KMS-11 (cell line): ENCODE data around the gene MEF2D.

Experiments
- H2AFZ ChIP-seq: fragments of 200-600 bp; sonication (generic); 2 replicates; pipeline ENCODE4 v1.6.1; 2016; ENCODE audit warnings: antibody characterized with exemption, mixed run types, low read depth
- H3K27ac ChIP-seq: fragments of 200-600 bp; sonication (generic); 2 replicates; pipeline ENCODE4 v1.6.1; 2016; ENCODE audit warnings: mild to moderate bottlenecking, mixed run types
- H3K27me3 ChIP-seq: fragments of 200-600 bp; sonication (generic); 2 replicates; pipeline ENCODE4 v1.6.1; 2017; ENCODE audit warnings: mild to moderate bottlenecking, low read depth, mixed run types, moderate library complexity; ENCODE audit not compliant: insufficient read depth
- H3K36me3 ChIP-seq: fragments of 200-600 bp; sonication (generic); 2 replicates; pipeline ENCODE4 v1.6.1; 2017; ENCODE audit warnings: mild to moderate bottlenecking, mixed run types; ENCODE audit not compliant: insufficient read depth
- H3K4me1 ChIP-seq: fragments of 200-600 bp; sonication (generic); 2 replicates; pipeline ENCODE4 v1.6.1; 2016; ENCODE audit warnings: mild to moderate bottlenecking, low read depth, mixed run types; ENCODE audit not compliant: poor library complexity, severe bottlenecking
- H3K4me2 ChIP-seq: fragments of 200-600 bp; sonication (generic); 2 replicates; pipeline ENCODE4 v1.7.0; 2016; ENCODE audit warnings: mild to moderate bottlenecking, mixed run types
- H3K4me3 ChIP-seq: fragments of 200-600 bp; sonication (generic); IDR thresholded peaks from 2 replicates; pipeline ENCODE4 v1.6.1; 2017; ENCODE audit warnings: low read depth, low read length, mixed read lengths; ENCODE audit not compliant: insufficient read depth
- H3K79me2 ChIP-seq: fragments of 200-600 bp; sonication (generic); 2 replicates; pipeline ENCODE4 v1.6.1; 2016; ENCODE audit warnings: low read depth, mixed run types; ENCODE audit not compliant: insufficient read depth
- H3K9ac ChIP-seq: fragments of 200-600 bp; sonication (generic); 2 replicates; pipeline ENCODE4 v1.6.1; 2016; ENCODE audit warnings: mild to moderate bottlenecking, mixed run types
- H4K20me1 ChIP-seq: fragments of 200-600 bp; sonication (generic); 2 replicates; pipeline ENCODE4 v1.6.1; 2016; ENCODE audit warnings: mild to moderate bottlenecking, mixed run types; ENCODE audit not compliant: insufficient read depth
- TF ChIP-seq, protein P1 (sequence below): fragments of 200-600 bp; sonication (generic); conservative IDR thresholded peaks from 2 replicates; pipeline ENCODE4 v1.6.1; 2017; ENCODE audit warnings: low read depth, mild to moderate bottlenecking, antibody characterized with exemption, low read length, moderate library complexity, mixed read lengths

MEF2D gene

DNA sequence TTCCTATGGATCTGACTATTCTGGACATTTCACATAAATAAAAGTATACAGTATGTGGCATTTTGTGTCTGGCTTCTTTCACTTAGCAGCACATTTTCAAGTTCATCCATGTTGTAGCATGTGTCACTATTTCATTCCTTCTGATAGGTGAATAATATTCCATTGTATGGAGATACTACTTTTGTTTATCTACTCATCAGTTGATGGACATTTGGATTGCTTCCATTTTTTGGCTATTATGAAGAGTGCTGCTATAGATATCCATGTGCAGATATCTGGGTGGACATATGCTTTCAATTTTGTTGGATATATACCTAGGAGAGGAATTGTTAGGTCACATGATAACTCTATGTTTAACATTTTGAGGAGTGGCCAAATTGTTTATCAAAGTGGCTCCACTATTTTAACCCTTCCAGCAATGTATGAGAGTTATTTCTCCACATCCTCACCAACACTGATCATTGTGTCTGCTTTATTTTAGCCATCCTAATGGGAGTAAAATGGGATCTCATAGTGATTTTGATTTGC, 21.9 kb upstream of the MEF2D start:
- TF ChIP-seq, protein P1, sequence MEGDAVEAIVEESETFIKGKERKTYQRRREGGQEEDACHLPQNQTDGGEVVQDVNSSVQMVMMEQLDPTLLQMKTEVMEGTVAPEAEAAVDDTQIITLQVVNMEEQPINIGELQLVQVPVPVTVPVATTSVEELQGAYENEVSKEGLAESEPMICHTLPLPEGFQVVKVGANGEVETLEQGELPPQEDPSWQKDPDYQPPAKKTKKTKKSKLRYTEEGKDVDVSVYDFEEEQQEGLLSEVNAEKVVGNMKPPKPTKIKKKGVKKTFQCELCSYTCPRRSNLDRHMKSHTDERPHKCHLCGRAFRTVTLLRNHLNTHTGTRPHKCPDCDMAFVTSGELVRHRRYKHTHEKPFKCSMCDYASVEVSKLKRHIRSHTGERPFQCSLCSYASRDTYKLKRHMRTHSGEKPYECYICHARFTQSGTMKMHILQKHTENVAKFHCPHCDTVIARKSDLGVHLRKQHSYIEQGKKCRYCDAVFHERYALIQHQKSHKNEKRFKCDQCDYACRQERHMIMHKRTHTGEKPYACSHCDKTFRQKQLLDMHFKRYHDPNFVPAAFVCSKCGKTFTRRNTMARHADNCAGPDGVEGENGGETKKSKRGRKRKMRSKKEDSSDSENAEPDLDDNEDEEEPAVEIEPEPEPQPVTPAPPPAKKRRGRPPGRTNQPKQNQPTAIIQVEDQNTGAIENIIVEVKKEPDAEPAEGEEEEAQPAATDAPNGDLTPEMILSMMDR = no peak

DNA sequence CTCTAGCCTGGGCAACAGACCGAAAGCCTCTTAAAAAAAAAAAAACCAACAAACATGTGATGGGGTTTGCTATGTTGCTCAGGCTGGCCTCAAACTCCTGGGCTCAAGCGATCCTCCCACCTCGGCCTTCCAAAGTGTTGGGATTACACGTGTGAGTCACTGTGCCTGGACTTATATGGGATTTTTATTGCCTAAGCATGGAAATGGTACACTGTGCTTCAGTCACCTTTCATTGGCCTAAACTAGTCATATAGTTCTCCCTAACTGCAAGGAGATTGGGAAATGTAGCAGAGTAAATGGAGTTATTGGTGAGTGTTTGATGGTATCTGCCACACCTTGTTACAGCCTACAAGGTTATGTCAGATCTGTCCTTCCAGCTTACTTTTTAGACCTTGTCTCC, 17.2 kb upstream of the MEF2D start:
- H3K27ac ChIP-seq = no peak overlapping the region
- H3K4me3 ChIP-seq = no peak overlapping the region
- H2AFZ ChIP-seq = no peak overlapping the region
- no peaks in the 10 kb centered on the region for H3K27me3 ChIP-seq
- H4K20me1 ChIP-seq = no peaks in the 10 kb centered on the region
- H3K4me1 ChIP-seq = peaks cover 7% of the 10 kb centered on the region
- TF ChIP-seq, protein P1 = no peak
- no peaks in the 10 kb centered on the region for H3K79me2 ChIP-seq
- H3K9ac ChIP-seq = no peak overlapping the region
- H3K4me2 ChIP-seq = no peak overlapping the region
- no peaks in the 10 kb centered on the region for H3K36me3 ChIP-seq

More for the DNA sequence above, 21.9 kb upstream of the MEF2D start:
- Histone ChIP-seq H3K27me3 (no peaks in the 10 kb centered on the region), H3K4me1 (peaks cover 31% of the 10 kb centered on the region), H3K4me3 (no peak overlapping the region), H3K4me2 (no peak overlapping the region), H3K36me3 (no peaks in the 10 kb centered on the region), H3K27ac (no peak overlapping the region), H3K9ac (no peak overlapping the region), H2AFZ (no peak overlapping the region), H4K20me1 (no peaks in the 10 kb centered on the region), H3K79me2 (no peaks in the 10 kb centered on the region)

DNA sequence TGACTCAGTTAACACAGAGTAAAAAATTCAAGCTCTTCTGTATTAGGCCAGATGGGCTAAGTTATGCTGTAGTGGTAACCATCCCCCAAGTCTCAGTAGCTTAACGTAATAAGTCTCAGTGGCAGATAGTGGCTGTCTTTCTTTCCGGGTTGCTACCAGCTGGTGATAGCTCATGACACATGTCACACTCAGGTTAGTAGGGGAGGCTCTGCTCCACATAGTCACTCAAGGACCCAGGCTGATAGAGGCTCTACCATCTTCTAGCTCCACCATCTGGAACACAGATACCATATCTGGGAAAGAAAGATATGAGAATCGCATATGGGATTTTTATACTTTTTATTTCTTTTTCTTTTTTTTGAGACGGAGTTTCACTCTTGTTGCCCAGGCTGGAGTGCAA, 16.2 kb upstream of the MEF2D start:
- Histone ChIP-seq H3K36me3 (no peaks in the 10 kb centered on the region), H3K27ac (no peak overlapping the region), H3K9ac (no peak overlapping the region), H3K4me1 (peaks cover 7% of the 10 kb centered on the region), H3K4me2 (no peak overlapping the region), H4K20me1 (no peaks in the 10 kb centered on the region), H2AFZ (no peak overlapping the region), H3K79me2 (no peaks in the 10 kb centered on the region), H3K27me3 (no peaks in the 10 kb centered on the region), H3K4me3 (no peak overlapping the region)
- TF ChIP-seq, protein P1 = no peak

DNA sequence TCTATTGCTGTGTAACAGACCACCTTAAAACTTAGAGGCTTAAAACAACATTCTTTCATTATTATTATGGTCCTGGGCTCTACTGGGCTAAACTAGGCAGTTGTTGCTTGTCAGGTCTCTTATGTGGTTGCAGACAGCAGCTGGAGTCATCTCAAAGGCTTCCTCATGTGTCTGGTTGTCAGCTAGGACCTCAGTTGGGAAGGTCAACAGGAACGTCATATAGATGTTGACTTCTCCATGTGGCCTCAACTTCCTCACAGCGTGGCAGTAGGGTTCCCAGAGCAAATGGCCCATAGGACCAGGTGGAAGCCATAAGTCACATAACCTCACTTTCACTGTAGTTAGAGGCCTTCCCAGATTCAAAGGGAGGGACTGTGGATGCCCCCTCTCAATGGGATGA, 15.4 kb upstream of the MEF2D start:
- H3K4me2 ChIP-seq = no peak overlapping the region
- H4K20me1 ChIP-seq = no peaks in the 10 kb centered on the region
- no peak overlapping the region for H2AFZ ChIP-seq
- H3K4me1 ChIP-seq = peaks cover 7% of the 10 kb centered on the region
- H3K27ac ChIP-seq = no peak overlapping the region
- H3K27me3 ChIP-seq = no peaks in the 10 kb centered on the region
- TF ChIP-seq, protein P1 = no peak
- H3K79me2 ChIP-seq = no peaks in the 10 kb centered on the region
- H3K4me3 ChIP-seq = no peak overlapping the region
- no peak overlapping the region for H3K9ac ChIP-seq
- no peaks in the 10 kb centered on the region for H3K36me3 ChIP-seq
